DMS153 (cell line): ENCODE data around the gene KIDINS220.

ENCODE experiments used
- DNase-seq: peaks from one replicate; lab custom pipeline; 2025; lab: John Stamatoyannopoulos, UW

The KIDINS220 gene

DNA sequence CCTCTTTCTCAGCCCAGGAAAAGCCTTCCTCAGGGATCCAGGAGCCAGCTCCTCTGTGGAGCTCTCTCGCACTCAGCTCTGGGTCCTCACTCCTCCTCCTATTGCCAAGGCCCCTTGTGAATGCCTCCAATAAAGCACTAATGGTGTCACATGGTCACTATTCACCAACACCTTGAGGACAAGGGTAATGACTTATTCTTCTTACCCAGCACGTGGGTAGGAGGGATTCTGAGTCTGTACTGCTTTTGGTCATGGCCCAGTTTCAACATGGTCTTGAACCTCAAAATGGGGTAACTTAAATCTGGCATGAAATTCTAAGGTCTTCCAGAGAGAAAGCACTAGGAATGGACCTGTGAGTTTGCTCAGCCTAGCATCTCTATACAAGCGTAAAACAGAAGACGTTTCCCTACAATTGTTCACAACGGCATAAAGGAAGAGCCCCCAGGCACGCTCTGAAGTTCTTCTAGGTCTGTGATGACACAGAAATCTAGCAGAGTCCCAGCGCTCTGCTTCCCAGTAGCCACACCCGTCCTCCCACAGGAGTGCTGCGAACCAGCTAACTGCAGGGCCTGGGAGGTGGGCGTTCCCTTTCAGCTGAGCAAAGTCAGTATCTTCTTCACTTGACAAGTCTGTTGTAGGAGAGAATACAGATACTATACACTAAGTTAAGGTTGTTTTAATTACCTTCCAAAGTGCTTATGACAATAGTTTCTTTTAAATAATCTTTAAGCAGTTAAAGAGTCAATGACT, 14.6 kb upstream of the KIDINS220 start:
- DNase-seq, result no peak

DNA sequence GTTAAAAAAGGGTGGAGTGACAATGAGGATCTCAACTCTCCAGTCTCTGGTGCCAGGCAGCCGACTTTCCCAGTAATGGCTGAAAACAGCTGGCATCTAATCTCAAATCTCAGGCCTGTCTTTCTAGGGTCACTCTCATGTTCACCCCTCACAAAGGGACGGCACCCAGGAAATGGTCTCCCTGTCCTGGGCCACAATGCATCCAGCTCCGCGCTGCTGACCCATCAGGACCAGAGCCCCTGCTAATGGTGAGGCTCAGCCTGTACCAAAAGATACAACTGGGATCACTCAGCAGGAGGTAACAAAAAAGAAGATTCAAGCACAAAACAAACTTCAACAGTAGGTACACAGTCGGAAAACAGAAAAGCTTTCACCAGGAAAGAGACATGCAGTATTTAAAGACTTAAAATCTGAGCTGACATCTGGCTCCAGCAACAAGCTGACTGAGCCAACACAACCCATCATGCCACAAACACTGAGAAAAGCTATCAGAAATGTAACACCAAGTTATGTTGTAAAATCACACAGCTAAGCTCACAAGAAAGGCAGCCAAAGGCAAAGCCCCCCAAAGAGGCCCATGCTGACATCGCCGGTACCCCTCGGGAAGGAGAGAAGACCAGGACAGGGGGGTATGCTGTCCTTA, 13.6 kb upstream of the KIDINS220 start:
- DNase-seq, result no peak

DNA sequence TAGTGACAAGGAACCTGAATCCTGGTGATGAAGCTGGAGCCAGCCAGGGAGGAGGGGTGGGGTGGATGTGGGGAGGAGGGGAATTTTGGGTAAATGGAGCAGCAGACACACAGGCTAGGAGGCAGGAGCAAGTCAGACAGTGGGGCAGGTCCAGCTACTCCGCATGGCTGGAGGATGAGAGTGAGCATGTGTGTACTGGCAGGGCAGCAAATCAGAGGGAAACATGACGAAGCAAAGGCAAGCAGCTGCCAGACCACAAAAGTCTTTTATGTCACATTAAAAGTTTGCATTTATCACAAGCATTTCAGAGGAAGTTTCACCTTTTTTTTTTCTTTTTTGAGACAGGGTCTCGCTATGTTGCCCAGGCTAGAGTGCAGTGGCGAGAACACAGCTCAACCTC, 11.9 kb upstream of the KIDINS220 start:
- DNase-seq, result no peak

DNA sequence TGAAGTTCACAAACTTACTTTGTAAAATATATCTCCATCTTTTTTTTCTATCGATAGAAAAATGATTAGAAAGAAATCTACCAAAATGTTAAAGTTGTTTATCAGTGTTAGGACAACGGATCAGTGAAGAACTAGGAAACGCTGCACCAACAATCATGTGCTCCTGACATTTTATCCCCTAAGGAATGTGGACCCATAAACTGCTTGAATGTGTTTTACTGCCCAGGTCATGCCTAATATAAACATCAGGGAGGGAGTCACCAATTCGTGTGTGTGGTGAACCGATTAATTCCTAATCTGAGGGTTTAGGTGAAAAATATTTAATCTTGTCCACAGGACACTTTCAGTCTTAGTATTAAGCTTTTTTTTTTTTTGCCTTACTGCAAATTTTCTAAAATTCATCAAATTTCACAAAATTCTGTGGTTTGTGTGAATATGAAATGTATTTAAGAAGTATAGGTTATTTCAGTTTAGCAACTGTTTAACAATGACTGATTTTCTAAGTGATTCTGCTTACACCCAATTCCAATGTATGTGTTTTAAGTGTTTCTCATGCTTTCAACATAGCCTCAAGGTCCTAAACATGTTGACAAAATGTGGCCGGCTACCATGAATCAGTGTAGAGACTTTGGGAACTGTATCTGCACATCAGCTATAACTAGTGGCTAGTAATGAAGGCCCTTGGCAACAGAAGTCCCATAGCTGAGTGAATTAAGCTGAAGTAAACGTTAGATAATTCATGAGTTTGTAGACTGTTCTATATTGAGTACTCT, 11.1 kb upstream of the KIDINS220 start:
- DNase-seq, result no peak

DNA sequence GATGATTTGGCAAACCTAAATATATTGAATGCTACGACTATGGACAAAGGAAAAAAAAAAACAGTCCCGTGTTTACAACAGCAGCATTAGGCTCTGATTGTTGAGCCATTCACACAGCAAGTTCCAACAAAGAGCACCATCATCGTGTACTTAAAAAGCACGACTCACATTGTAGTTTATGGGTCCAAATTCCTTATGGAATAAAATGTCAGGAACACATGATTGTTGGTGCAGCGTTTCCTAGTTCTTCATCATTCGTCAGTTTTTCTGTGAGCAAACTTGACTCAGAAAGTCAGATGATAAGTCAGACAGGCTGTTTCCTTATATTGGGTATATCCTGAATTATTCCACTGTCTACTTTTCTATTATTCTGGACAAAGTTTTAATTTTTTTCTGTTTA, 10.0 kb upstream of the KIDINS220 start:
- DNase-seq, result no peak

DNA sequence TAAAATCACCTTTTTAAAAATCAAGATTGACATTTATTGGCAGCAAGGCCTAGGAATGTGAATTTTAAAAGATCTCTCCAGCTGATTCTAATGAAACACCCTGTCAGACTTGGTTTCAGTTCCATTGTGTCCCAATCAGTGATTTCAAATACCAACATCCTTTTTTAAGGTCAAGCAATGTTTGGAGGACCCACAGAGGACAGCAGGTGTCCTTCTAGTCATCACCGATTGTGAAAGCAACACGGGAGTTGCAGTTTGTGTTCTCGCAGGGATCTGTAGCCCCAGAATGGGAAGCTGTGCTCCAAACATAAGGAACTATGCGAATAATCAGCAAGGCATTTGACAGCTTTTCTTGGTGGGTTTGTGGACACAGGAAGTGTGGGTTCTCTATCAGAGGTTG, 4.5 kb upstream of the KIDINS220 start:
- no peak for DNase-seq

DNA sequence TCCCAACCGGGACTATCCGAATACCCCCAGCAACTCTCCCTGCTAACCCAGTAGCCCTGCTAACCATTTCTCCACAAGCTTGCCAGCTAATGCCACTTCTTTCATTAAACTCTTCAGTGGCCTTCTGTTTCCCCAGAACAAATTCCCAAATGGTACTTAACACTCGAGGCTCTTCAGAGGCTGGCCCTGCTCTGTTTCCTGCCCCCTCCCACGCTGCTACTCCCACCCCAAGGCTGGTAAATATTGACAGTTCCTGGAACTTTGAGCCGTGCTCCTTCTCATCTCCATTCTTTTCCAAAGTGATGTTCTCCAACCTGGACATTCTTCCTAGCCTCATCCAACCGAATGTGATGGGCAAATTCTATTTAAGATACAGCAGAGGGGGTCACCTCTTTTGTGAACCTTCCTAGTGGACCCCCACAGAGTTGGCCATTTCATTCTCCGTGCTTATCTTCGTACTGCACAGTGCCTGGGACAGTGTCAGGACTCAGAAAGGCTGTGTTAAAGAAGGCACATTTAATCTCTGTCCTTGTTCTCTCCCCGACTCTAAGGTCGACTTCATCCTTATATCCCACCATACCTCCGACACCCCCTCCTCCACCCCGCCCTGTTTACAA, 3.2 kb upstream of the KIDINS220 start:
- DNase-seq, result no peak

DNA sequence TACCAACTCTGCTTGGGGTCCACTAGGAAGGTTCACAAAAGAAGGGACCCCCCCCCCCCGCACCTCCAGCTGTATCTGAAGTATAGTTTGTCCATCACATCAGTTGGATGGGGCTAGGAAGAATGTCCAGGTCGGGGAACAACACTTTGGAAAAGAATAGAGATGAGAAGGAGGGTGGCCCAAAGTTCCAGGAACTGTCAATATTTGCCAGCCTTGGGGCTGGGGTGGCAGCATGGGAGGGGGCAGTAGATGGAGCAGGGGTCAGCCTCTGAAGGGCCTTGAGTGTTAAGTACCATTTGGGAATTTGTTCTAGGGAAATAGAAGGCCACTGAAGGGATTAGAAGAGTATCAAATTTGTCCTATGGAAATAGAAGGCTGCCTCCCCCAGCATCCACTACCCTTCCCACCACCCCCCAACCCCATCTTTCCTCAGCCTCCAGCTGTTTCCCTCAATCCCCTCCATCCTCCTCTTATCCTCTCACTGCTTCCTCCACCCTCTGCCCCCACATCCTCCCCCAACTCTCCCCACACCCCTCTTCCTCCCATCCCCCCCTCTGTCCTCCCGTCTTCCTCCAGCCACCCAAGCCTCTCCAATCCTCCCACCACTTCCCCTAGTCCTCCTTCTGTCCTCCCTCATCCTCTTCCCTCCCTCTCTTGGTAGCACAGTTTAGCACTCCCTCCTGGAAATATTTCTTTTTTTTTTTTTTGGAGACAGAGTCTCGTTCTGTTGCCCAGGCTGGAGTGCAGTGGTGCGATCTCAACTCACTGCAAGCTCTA, 2.0 kb upstream of the KIDINS220 start:
- DNase-seq, result no peak

DNA sequence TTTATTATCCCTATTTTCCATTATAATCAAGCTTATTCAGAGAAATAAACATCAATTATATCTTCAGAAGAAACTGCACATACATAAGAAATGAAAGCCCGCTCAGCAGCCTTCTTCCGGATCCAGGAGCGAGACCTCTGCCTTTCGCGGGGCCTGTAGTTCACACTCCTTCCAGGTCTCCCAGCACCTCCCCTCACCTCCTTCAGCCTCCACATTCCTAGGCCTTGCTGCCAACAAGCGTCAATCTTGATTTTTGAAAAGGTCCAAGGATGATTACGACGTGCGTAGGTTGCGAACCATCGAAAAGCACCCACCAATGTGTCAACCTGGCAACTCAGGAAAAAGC, 355 bp upstream of the KIDINS220 start:
- no peak for DNase-seq

DNA sequence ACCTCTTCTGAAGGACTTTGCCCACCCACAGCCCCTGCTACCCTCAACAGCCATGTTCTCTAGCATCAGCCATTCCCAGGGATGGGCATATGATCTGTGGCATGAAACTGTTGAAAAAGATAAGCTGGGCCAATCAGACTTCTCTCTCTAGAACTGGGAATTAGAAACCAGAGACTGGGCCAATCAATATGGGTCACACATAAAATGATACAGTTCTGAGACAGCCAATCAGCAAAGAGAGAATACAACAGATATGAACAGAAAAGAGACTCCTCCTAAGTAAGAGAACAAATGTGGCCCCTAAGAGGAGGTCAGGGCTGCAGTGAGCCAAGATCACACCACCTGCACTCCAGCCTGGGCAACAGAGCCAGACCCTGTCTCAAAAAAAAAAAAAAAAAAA, 2.1 kb downstream of the KIDINS220 start:
- DNase-seq, result no peak

DNA sequence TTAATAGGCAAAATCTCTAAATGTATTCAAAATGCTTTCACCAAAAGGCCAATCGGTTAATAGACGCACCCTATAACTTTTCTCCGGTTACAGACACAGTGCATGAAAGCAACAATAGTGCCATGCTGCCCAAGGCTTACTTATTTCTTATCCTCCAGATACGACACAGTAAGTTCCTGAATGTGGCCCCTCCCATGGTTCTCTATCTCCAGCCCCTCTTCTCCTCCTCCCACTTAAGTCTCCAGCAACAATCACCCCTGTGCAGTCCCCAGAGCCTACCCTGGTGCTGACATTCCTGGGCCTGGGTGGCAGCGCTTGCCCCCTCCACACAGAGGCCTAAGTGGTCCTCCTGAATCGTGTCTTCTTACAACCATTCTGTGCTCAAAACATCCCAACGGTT, 3.6 kb downstream of the KIDINS220 start:
- no peak for DNase-seq

DNA sequence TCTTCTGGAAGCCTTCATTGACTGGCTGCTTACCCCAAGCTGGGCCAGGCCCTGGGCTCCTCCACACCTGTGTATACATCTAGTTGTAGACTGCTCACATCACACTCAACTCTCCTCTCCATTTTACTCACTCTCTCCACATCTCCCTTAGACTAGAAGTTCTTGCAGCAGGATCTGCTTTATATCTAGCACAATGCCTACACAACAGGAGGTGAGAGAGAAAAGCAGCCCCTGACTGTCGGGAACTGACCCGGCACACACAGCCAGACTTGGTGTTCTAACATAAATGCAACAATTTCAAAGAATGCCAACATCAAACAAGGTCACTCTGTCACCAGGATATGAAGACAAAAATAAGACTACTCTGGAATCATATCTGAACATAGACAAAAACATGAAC, 5.9 kb downstream of the KIDINS220 start:
- no peak for DNase-seq

DNA sequence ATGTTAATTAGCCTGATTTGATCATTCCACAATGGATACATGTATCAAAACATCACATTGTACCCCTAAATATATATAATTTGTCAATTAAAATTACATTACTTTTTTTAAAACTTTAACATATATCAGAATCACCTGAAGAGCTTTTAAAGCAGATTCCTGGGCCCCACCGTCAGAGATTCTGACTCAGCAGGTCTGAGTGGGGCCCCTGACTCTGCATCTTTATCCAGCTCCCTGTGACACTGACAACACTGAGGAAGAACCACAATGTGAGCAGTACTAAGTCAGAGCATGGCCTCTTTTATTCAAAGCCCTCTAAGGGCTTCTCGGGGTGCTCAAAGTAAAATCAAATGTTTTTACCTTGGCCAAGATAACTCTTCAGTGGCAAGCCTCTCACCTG, 9.7 kb downstream of the KIDINS220 start:
- DNase-seq, result no peak

DNA sequence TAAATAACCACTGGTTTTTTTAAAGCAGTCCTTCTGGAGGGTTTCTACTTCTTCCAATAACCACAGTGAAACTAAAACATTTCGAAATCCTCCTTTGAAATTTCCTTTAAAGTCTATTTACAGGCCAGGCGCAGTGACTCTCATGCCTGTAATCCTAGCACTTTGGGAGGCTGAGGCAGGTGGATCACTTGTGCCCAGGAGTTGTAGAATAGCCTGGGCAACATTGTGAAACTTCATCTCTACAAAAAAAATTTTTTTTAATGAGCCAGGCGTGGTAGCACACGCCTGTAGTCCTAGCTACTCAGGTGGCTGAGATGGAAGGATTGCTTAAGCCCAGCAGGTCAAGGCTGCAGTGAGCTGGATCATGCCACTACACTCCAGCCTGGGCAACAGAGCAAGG, 15.2 kb downstream of the KIDINS220 start:
- DNase-seq, result no peak

DNA sequence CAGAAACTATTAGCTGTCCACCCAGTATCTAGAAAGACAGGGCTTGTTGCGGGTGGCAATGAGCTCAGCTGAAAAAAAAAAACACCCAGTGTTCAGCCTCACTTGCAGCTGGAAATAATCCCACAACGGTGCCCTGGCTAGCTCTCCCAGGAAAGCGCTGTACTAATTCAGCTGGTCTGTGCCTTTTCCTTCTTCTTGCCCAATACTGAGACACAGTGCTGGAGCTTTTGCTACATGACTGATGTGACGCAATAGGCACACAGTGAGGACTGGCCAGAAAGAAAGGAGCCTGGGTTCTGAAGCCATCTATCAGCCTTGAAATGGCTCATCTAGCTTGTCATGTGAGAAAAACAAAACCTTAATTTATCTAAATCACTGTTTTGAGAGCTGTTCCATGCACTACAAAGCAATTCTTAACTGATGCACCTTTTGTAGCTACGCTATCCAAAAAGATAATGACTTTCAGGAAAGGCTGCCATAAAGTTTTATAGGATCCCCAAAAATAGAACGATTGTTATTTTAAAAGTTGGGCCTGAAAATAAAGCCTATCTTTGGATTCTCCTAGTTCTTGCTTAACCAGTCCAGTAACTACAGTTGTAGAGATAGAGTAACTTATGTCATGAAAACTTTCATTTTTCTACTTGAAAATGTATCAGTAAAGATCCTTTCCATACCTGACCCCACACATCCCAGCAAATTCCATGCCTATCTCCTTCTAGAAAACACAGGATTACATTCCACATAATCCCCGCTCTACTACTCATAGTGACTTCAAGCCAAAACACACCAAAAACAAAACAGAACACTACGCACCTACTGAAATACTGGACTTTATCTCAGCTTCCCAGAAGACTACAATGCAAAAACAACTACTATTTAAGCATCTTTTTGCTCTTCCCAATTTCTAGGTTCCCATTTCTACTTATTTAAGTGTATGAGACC, 15.9 kb downstream of the KIDINS220 start:
- DNase-seq, result no peak

DNA sequence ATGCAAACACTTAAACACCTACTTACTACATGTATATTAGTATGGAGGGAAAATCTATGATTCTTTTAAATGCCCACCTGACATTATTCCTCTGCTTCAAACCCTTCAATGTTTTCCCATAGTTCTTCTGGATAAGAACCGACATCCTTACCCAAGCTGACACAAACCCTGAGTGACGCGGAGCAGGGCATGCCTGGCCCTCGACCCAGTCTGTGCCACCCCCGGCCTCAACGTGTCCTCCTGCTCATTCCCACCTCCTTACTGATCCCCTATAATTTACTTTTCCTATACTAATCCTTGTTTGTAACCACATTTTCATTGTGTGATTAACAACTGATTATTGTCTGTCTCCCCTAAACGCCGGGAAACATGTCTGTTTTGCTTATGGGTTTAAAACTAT, 17.5 kb downstream of the KIDINS220 start:
- DNase-seq, result no peak

DNA sequence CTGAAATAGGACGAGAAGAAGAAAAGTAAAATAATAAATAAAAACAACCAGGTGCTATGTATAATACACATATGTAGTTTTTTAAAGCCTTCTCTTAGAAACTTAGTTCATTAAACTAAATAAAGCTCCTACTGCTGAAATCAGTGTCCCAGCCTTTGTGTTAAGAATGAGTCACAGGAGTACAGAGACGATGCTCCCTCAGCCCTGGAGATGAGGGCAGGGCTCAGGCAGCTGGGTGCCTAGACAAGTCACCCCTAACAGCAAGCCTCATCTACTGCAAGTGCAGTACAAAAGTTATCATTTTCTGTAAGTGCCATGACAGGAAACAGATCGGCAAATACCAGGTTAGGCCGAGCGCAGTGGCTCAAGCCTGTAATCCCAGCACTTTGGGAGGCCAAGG, 18.2 kb downstream of the KIDINS220 start:
- DNase-seq, result no peak

DNA sequence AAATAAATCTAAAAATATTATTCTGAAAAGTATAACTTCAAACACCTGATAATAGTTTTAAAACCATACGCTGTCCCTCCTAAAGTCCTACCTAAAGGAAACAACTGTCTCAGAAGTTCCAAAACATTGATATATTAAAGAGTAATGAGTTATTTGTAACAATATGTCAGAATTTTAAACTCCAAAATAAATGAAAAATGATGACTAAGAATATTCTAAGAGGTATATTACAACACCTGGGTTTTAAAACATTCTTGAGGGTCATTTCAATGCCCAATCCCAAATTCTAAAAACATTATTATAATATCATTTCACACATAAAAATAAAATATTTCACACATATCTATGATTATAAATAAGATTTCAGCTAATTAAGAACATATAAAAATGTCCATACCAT, 20.2 kb downstream of the KIDINS220 start:
- DNase-seq, result no peak

DNA sequence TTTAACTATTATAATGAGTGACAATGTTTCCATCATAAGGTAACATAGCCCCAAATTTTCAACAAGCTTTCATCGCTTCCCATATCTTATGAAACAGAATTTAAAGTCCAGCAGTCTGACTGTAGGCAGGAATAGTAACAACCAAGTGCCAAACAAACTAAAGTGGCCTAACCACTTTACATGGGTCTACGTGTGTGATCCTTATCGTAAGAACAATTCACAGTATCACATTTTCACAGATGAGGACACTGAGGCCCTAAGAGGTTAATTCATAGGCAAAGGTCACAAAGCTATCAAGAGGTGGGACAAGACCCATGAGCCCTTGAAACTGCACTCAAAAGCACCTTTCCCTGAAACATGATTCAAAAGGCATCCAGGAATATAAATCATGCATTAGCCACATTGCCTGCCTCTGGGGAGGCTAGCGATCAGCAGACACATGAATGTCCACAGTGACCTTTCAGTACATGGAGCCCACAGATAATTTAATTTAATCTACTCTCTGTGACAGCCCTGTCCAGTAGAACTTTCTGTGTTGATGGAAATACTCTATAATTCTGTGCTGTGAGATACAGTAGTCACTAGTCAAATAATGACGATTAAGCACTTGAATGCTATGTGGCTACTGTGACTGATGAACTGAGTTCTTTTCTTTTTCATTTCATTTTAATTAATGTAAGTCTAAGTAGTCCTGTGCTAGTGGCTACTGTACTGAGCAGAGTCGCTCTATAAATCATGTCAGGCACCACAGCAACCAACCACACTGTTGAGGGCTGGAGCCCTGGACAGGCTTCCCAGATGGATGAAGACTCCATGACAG, 30.3 kb downstream of the KIDINS220 start:
- DNase-seq, result no peak
